Upper lobe of right lung (tissue), 1 donor: ENCODE data around the gene CCL20. TPM values are rescaled to one million over a fixed set of nuclear protein-coding genes. Genes with fewer than 3 reads are reported as not detected.

Experiments used
- ATAC-seq: fragments of 200-7000 bp; cut with Tn5 transposase; one replicate; pipeline ENCODE4 v1.9.1; 2020; ENCODE audit warnings: mild to moderate bottlenecking, moderate library complexity
- DNase-seq: peaks from one replicate; pipeline ENCODE4 v3.0.0-alpha.2; 2020
- H3K27ac ChIP-seq: fragments of 200-600 bp; one replicate; pipeline ENCODE4 v1.8.0; 2022
- H3K27me3 ChIP-seq: fragments of 200-600 bp; one replicate; pipeline ENCODE4 v1.8.0; 2022; ENCODE audit warnings: mild to moderate bottlenecking
- H3K36me3 ChIP-seq: fragments of 200-600 bp; one replicate; pipeline ENCODE4 v1.8.0; 2022
- H3K4me1 ChIP-seq: fragments of 200-600 bp; one replicate; pipeline ENCODE4 v1.8.0; 2022
- H3K4me3 ChIP-seq: fragments of 200-600 bp; one replicate; pipeline ENCODE4 v1.8.0; 2022; ENCODE audit warnings: mild to moderate bottlenecking
- H3K9me3 ChIP-seq: fragments of 200-600 bp; one replicate; pipeline ENCODE4 v1.8.0; 2022
- CTCF ChIP-seq: fragments of 200-600 bp; IDR thresholded peaks from one replicate; pipeline ENCODE4 v1.8.0; 2022; ENCODE audit warnings: antibody characterized with exemption
- intact Hi-C: fragments of 100-400 bp; cut with DNase I; formaldehyde crosslinking; loops from one replicate; pipeline ENCODE4 v1.11.0; 2022
- total RNA-seq: library from RNA; stranded (reverse); fragmentation: NEBNext Ultra II Directional; extraction: Animal tissue kit (Norgen Biotek cat#: 25700); gene quantifications from one replicate; pipeline ENCODE4 v1.2.1, GENCODE V29; 2021
- donor health status: DM: no; HTN: yes; CAD: no; lungs with severe emphysema.

The CCL20 gene
- total RNA-seq, 1 donor from 2014 or later, result 4.9 TPM

GRCh38 chr2:227821043-227821942, 7.7 kb downstream of the CCL20 start:
- no peak overlapping the region for H3K4me3 ChIP-seq
- no peak for DNase-seq
- ATAC-seq, result no peak
- intact Hi-C loops, result no loop called here
- no peaks in the 10 kb centered on the region for H3K36me3 ChIP-seq
- no peaks in the 10 kb centered on the region for H3K27me3 ChIP-seq
- H3K4me1 ChIP-seq, result peaks cover 8% of the 10 kb centered on the region
- no peaks in the 10 kb centered on the region for H3K9me3 ChIP-seq
- no peak for TF ChIP-seq CTCF
- no peak overlapping the region for H3K27ac ChIP-seq

GRCh38 chr2:227822416-227823003, 8.9 kb downstream of the CCL20 start:
- H3K27ac ChIP-seq, result no peak overlapping the region
- ATAC-seq, result no peak
- DNase-seq, result no peak
- H3K27me3 ChIP-seq, result no peaks in the 10 kb centered on the region
- H3K4me1 ChIP-seq, result peaks cover 8% of the 10 kb centered on the region
- no peaks in the 10 kb centered on the region for H3K9me3 ChIP-seq
- no peak for TF ChIP-seq CTCF
- intact Hi-C loops, result no loop called here
- H3K4me3 ChIP-seq, result no peak overlapping the region
- H3K36me3 ChIP-seq, result no peaks in the 10 kb centered on the region

GRCh38 chr2:227823922-227824321, 10.3 kb downstream of the CCL20 start:
- Histone ChIP-seq H3K27ac (no peak overlapping the region), H3K27me3 (no peaks in the 10 kb centered on the region), H3K4me3 (no peak overlapping the region), H3K9me3 (no peaks in the 10 kb centered on the region), H3K4me1 (no peaks in the 10 kb centered on the region), H3K36me3 (no peaks in the 10 kb centered on the region)
- no peak for TF ChIP-seq CTCF
- intact Hi-C loops, result no loop called here
- ATAC-seq, result no peak
- no peak for DNase-seq

- Histone ChIP-seq H3K4me1 (no peaks in the 10 kb centered on the region), H3K27ac (no peak overlapping the region), H3K4me3 (no peak overlapping the region), H3K36me3 (no peaks in the 10 kb centered on the region), H3K9me3 (no peaks in the 10 kb centered on the region), H3K27me3 (no peaks in the 10 kb centered on the region)
- ATAC-seq (no peak), DNase-seq (no peak)
- no peak for TF ChIP-seq CTCF
- intact Hi-C loops, result no loop called here
Observed at GRCh38 chr2:227824711-227825110, 11.1 kb downstream of the CCL20 start.

- no peak overlapping the region for H3K27ac ChIP-seq
Observed at GRCh38 chr2:227826019-227826521, 12.4 kb downstream of the CCL20 start.

More at GRCh38 chr2:227826019-227826521, 12.4 kb downstream of the CCL20 start:
- no peak for ATAC-seq
- intact Hi-C loops, result no loop called here
- Histone ChIP-seq H3K4me1 (no peaks in the 10 kb centered on the region), H3K4me3 (no peak overlapping the region), H3K9me3 (no peaks in the 10 kb centered on the region), H3K27me3 (no peaks in the 10 kb centered on the region), H3K36me3 (no peaks in the 10 kb centered on the region)
- no peak for TF ChIP-seq CTCF
- no peak for DNase-seq
